Left ventricle myocardium inferior (tissue), 1 donor: ENCODE data around the gene TRPV3. TPM values are rescaled to one million over a fixed set of nuclear protein-coding genes. Genes with fewer than 3 reads are reported as not detected.
"Not testable (repeated sequence)": the region's sequence is repeated elsewhere in the genome, so short reads cannot be mapped to it uniquely, and the experiment has no call there.

Experiments used
- DNase-seq: peaks from one replicate; pipeline ENCODE4 v3.0.0-alpha.2; 2020
- H3K27ac ChIP-seq: fragments of 200-600 bp; replicated peaks from 2 replicates; pipeline ENCODE4 v1.8.0; 2021
- H3K27me3 ChIP-seq: fragments of 200-600 bp; 2 replicates; pipeline ENCODE4 v1.8.0; 2021; ENCODE audit warnings: low read depth
- H3K36me3 ChIP-seq: fragments of 200-600 bp; 2 replicates; pipeline ENCODE4 v1.8.0; 2021
- H3K4me1 ChIP-seq: fragments of 200-600 bp; 2 replicates; pipeline ENCODE4 v1.8.0; 2021
- H3K4me3 ChIP-seq: fragments of 200-600 bp; 2 replicates; pipeline ENCODE4 v1.8.0; 2021; ENCODE audit warnings: mild to moderate bottlenecking, moderate library complexity
- H3K9me3 ChIP-seq: fragments of 200-600 bp; replicated peaks from 2 replicates; pipeline ENCODE4 v1.8.0; 2021
- intact Hi-C: fragments of 100-400 bp; cut with micrococcal nuclease; formaldehyde crosslinking; loops from one replicate; pipeline ENCODE4 v1.11.0; 2022
- total RNA-seq: library from RNA; stranded (reverse); fragmentation: NEBNext Ultra II Directional; extraction: Animal tissue kit (Norgen Biotek cat#: 25700); gene quantifications from one replicate; pipeline ENCODE4 v1.2.1, GENCODE V29; 2021
- TF ChIP-seq, protein P1 (sequence below): fragments of 200-600 bp; IDR thresholded peaks from 2 replicates; pipeline ENCODE4 v1.8.0; 2021; ENCODE audit warnings: antibody characterized with exemption, mild to moderate bottlenecking, borderline replicate concordance
- donor health status: DM: no; HTN: yes; CAD: no; lungs with severe emphysema.

TRPV3 gene
- total RNA-seq, 1 donor from 2014 or later: 1.0 TPM

DNA sequence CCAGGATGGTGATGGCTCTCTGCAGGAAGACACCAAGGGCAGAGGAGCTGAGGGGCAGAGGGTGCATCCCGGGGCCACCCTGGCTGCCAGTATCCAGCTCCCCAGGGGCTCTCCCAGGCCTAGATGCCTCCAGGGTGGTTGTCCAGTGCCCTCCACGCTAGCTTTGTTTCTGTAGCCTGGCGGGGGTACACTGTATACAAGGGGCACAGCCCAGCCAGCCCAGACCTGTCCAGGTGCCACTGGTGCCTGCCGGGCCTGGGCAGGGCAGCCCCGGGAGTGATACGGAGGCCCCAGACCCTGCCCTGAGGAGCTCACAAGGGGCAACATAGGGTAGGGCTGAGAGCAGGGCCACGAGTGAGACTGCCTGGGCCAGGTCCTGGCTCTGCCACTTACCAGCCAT is 14.6 kb upstream of the TRPV3 start:
- Histone ChIP-seq H3K9me3 (no peaks in the 10 kb centered on the region), H3K36me3 (peaks cover 60% of the 10 kb centered on the region), H3K4me1 (no peaks in the 10 kb centered on the region), H3K27me3 (no peaks in the 10 kb centered on the region), H3K4me3 (no peak overlapping the region), H3K27ac (no peak overlapping the region)
- intact Hi-C loops: no loop called here
- TF ChIP-seq, protein P1, sequence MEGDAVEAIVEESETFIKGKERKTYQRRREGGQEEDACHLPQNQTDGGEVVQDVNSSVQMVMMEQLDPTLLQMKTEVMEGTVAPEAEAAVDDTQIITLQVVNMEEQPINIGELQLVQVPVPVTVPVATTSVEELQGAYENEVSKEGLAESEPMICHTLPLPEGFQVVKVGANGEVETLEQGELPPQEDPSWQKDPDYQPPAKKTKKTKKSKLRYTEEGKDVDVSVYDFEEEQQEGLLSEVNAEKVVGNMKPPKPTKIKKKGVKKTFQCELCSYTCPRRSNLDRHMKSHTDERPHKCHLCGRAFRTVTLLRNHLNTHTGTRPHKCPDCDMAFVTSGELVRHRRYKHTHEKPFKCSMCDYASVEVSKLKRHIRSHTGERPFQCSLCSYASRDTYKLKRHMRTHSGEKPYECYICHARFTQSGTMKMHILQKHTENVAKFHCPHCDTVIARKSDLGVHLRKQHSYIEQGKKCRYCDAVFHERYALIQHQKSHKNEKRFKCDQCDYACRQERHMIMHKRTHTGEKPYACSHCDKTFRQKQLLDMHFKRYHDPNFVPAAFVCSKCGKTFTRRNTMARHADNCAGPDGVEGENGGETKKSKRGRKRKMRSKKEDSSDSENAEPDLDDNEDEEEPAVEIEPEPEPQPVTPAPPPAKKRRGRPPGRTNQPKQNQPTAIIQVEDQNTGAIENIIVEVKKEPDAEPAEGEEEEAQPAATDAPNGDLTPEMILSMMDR: no peak
- no peak for DNase-seq

DNA sequence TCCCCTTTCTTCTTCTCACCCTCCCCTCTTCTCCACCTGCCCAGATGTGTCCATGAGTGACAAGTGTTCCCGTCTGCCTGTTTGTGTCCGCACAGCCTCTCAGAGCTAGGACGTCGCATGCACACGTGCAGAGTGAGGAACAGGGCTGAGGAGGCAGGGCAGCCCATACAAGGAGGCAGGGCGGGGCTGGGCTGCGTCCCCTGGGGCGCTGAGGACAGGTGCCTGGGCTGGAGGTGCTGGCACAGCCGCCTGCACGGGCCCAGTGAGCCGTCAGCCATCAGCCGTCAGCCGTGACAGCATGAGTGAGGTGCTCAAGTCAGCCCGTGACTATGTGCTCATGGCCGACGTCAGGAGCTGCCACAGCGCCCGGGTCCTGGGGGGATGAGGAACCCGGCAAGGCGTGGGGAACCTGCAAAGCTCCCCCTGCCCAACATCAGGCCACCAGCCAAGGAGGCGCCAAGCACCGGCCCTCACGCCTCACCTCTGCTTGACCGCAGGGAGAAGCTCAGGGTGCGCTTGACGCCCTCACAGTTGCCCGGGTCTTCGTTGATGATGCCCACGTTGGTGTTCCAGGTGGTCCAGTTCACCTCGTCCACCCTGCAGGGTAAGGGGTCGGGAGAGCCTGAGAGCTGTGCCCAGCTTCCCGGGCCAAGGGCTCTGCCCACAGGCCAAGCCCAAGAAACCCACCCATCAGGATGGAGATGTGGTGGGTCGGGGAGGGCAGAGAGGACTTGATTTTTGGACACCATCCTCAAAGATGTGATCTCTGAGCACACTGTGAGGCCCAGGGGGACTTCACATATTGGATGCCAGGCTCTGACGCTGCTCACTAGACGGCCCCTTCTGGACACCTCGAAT is 13.7 kb upstream of the TRPV3 start:
- no peaks in the 10 kb centered on the region for H3K9me3 ChIP-seq
- H3K27me3 ChIP-seq: no peaks in the 10 kb centered on the region
- DNase-seq: no peak
- TF ChIP-seq, protein P1: no peak
- no peak overlapping the region for H3K27ac ChIP-seq
- no peak overlapping the region for H3K4me3 ChIP-seq
- H3K36me3 ChIP-seq: peaks cover 59% of the 10 kb centered on the region
- intact Hi-C loops: no loop called here
- no peaks in the 10 kb centered on the region for H3K4me1 ChIP-seq

DNA sequence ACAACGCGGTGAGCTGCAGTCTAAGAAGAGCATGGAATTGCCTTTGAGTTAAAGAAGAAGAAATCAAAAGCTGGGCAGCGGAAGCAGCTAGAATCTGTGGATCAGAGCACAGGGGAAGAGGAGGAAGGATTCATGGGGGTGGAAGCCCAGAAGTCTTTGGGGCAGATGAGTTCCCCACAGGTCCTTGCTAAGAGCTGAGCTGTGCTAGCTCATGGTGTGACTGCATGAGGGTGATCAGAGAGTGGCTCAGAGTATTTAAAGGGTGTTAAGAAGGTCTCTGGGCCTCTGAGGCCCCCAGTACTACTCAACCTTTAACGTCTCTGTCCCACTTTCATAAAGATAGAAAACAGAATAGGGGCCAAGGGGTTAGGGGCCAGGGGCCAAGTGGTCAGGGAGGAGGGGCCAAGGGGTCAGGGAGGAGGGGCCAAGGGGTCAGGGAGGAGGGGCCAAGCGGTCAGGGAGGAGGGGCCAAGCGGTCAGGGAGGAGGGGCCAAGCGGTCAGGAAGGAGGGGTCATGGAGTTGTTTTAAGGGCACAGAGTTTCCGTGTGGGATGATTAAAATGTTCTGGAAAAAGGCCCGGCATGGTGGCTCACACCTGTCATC is 12.0 kb upstream of the TRPV3 start:
- no peak for DNase-seq
- TF ChIP-seq, protein P1: no peak
- Histone ChIP-seq H3K4me1 (no peaks in the 10 kb centered on the region), H3K27ac (no peak overlapping the region), H3K4me3 (no peak overlapping the region), H3K9me3 (no peaks in the 10 kb centered on the region), H3K27me3 (no peaks in the 10 kb centered on the region), H3K36me3 (peaks cover 66% of the 10 kb centered on the region)
- intact Hi-C loops: no loop called here

DNA sequence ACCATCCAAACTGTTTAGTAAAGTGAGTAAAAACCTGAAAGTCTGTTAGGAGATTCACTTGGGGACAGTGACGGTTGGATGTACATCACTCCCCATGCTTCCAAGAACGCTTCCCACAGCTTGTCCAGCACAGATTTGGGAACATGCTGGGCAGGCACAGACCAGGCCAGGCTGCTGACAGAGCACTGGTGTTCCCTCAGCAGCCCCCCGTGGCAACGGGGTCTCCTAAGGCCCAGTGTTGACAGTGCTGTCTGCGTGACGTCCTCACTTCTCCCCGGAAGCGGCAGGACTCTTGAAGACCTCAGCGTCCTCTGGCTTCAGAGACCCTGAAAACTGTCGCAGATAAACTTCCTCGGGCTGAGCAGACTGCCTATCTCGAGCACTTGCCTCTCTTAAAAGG is 8.9 kb upstream of the TRPV3 start:
- no peak overlapping the region for H3K4me3 ChIP-seq
- no peak for DNase-seq
- no peak overlapping the region for H3K27ac ChIP-seq
- TF ChIP-seq, protein P1: no peak
- no peaks in the 10 kb centered on the region for H3K9me3 ChIP-seq
- peaks cover 49% of the 10 kb centered on the region for H3K36me3 ChIP-seq
- intact Hi-C loops: no loop called here
- H3K4me1 ChIP-seq: peaks cover 9% of the 10 kb centered on the region
- H3K27me3 ChIP-seq: no peaks in the 10 kb centered on the region

DNA sequence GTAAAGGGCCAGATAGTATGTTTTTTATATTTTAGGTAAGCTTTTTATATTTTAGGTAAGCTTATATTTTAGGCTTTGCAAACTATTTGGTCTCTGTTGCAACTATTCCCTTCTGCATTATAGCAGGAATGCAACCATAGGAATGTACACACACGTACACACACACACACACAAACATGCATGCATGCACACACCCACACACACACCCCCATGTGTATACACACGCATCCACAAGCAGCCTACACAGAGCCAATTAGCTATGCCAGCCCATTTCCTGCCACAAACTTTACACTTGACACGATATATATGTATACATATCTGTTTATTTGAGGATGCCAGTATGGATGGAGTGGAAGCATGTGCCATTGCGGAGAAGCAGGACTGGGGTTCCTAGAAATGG is 7.5 kb upstream of the TRPV3 start:
- Histone ChIP-seq H3K9me3 (no peaks in the 10 kb centered on the region), H3K36me3 (peaks cover 35% of the 10 kb centered on the region), H3K27me3 (no peaks in the 10 kb centered on the region), H3K27ac (no peak overlapping the region), H3K4me3 (no peak overlapping the region), H3K4me1 (peaks cover 9% of the 10 kb centered on the region)
- intact Hi-C loops: no loop called here
- DNase-seq: no peak
- TF ChIP-seq, protein P1: no peak

DNA sequence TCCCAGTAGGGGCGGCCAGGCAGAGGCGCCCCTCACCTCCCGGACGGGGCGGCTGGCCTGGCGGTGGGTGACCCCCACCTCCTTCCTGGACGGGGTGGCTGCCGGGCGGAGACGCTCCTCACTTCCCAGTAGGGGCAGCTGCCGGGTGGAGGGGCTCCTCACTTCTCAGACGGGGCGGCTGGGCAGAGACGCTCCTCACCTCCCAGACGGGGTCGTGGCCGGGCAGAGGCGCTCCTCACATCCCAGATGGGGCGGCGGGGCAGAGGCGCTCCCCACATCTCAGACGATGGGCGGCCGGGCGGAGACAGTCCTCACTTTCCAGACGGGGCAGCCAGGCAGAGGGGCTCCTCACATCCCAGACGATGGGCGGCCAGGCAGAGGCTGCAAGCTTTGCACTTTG is 6.6 kb upstream of the TRPV3 start:
- H3K27ac ChIP-seq, intact Hi-C loops, DNase-seq, H3K27me3 ChIP-seq, H3K4me1 ChIP-seq, H3K4me3 ChIP-seq, H3K9me3 ChIP-seq: not testable (repeated sequence)
- H3K36me3 ChIP-seq: peaks cover 28% of the 10 kb centered on the region
